Mesenchymal stem cell (in vitro differentiated cells and primary cell): Measurements from ENCODE around the gene PTPRU.

Experiments used
- DNase-seq: peaks from one replicate; pipeline ENCODE4 v3.0.0-alpha.2; 2013
- H2AFZ ChIP-seq: one replicate; pipeline ENCODE4 v1.6.1; 2013; ENCODE audit warnings: low read depth, mild to moderate bottlenecking, control low read depth, inconsistent platforms, low read length, moderate library complexity
- H2AK5ac ChIP-seq: 2 replicates; pipeline ENCODE4 v1.6.1; 2013; ENCODE audit warnings: low read length, moderate library complexity, mild to moderate bottlenecking, inconsistent platforms; ENCODE audit not compliant: severe bottlenecking
- H2BK120ac ChIP-seq: one replicate; pipeline ENCODE4 v1.6.1; 2013; ENCODE audit warnings: low read depth, mild to moderate bottlenecking, inconsistent platforms, low read length, moderate library complexity
- H2BK12ac ChIP-seq, 2 experiments: one replicate each; pipeline ENCODE4 v1.6.1; 2013; ENCODE audit warnings: inconsistent platforms in 2 of 2, low read length in 2 of 2, mild to moderate bottlenecking in 2 of 2, moderate library complexity in 2 of 2, control low read depth in 1 of 2
- H2BK15ac ChIP-seq: one replicate; pipeline ENCODE4 v1.6.1; 2013; ENCODE audit warnings: mild to moderate bottlenecking, low read depth, inconsistent platforms; ENCODE audit not compliant: poor library complexity, severe bottlenecking
- H2BK5ac ChIP-seq: 2 replicates; pipeline ENCODE4 v1.6.1; 2013; ENCODE audit warnings: low read depth, mild to moderate bottlenecking, low read length, control low read depth, inconsistent platforms; ENCODE audit not compliant: poor library complexity, severe bottlenecking
- H3K14ac ChIP-seq, 2 experiments: one replicate each; pipeline ENCODE4 v1.6.1; 2013; ENCODE audit warnings: inconsistent platforms in 2 of 2, low read length in 2 of 2, control low read depth in 1 of 2, mild to moderate bottlenecking in 1 of 2, moderate library complexity in 1 of 2
- H3K18ac ChIP-seq, 2 experiments: one replicate each; pipeline ENCODE4 v1.6.1; 2013; ENCODE audit warnings: inconsistent platforms in 2 of 2, low read length in 2 of 2, control low read depth in 1 of 2, low read depth in 1 of 2, mild to moderate bottlenecking in 1 of 2
- H3K23ac ChIP-seq, 2 experiments: one replicate each; pipeline ENCODE4 v1.6.1; 2013; ENCODE audit warnings: inconsistent platforms in 2 of 2, low read length in 2 of 2, mild to moderate bottlenecking in 2 of 2, moderate library complexity in 2 of 2, control low read depth in 1 of 2
- H3K27ac ChIP-seq: 2 replicates; pipeline ENCODE4 v1.5.1; 2013; ENCODE audit warnings: mild to moderate bottlenecking, moderate library complexity, low read length, control low read depth, inconsistent platforms; ENCODE audit not compliant: poor library complexity, severe bottlenecking
- H3K27me3 ChIP-seq, 2 experiments: 2 replicates each; pipeline versions ENCODE4 v1.6.1 to v1.7.0; 2013; ENCODE audit warnings: low read length in 2 of 2, mild to moderate bottlenecking in 2 of 2, moderate library complexity in 2 of 2, control low read depth in 1 of 2, inconsistent platforms in 1 of 2; ENCODE audit not compliant: control insufficient read depth in 1 of 2, insufficient read depth in 1 of 2
- H3K36me3 ChIP-seq, 2 experiments: 2 replicates each; pipeline versions ENCODE4 v1.6.1 to v1.7.0; 2013; ENCODE audit warnings: low read length in 2 of 2, control low read depth in 1 of 2, inconsistent platforms in 1 of 2, low read depth in 1 of 2, mild to moderate bottlenecking in 1 of 2; ENCODE audit not compliant: insufficient read depth in 2 of 2, control insufficient read depth in 1 of 2
- H3K4ac ChIP-seq, 2 experiments: one replicate each; pipeline ENCODE4 v1.6.1; 2013; ENCODE audit warnings: inconsistent platforms in 2 of 2, low read length in 2 of 2, mild to moderate bottlenecking in 2 of 2, moderate library complexity in 2 of 2, control low read depth in 1 of 2, low read depth in 1 of 2
- H3K4me1 ChIP-seq: 2 replicates; pipeline ENCODE4 v1.6.1; 2013; ENCODE audit warnings: low read depth, low read length, control low read depth; ENCODE audit not compliant: control insufficient read depth, insufficient read depth
- H3K4me2 ChIP-seq: 2 replicates; pipeline ENCODE4 v1.6.1; 2013; ENCODE audit warnings: low read length, mild to moderate bottlenecking, inconsistent platforms; ENCODE audit not compliant: poor library complexity, severe bottlenecking
- H3K4me3 ChIP-seq, 2 experiments: 2 replicates each; pipeline versions ENCODE4 v1.5.1 to v1.7.0; 2013; ENCODE audit warnings: low read length in 2 of 2, mild to moderate bottlenecking in 2 of 2, control low read depth in 1 of 2, low read depth in 1 of 2; ENCODE audit not compliant: insufficient read depth in 1 of 2
- H3K79me1 ChIP-seq: replicated peaks from 2 replicates; pipeline ENCODE4 v1.6.1; 2013; ENCODE audit warnings: mild to moderate bottlenecking, control low read depth, low read length, inconsistent platforms; ENCODE audit not compliant: poor library complexity, severe bottlenecking
- H3K9ac ChIP-seq: 2 replicates; pipeline ENCODE4 v1.7.0; 2013; ENCODE audit warnings: mild to moderate bottlenecking, low read length, moderate library complexity
- H3K9me3 ChIP-seq: 2 replicates; pipeline ENCODE4 v1.7.0; 2013; ENCODE audit warnings: mild to moderate bottlenecking, low read length; ENCODE audit not compliant: control insufficient read depth
- H4K8ac ChIP-seq: one replicate; pipeline ENCODE4 v1.6.1; 2013; ENCODE audit warnings: inconsistent platforms, mild to moderate bottlenecking, low read length, moderate library complexity
- H4K91ac ChIP-seq: one replicate; pipeline ENCODE4 v1.6.1; 2013; ENCODE audit warnings: mild to moderate bottlenecking, low read length, inconsistent platforms
- WGBS: methylation state at CpG from one replicate; pipeline ENCODE4 v1.1.7; 2013; ENCODE audit warnings: mixed read lengths; 5-methylcytosine and 5-hydroxymethylcytosine counted together

The PTPRU gene

GRCh38 chr1:29258976-29259801, 22.9 kb downstream of the PTPRU start:
- DNase-seq, result peak; percentile 29
- peak overlapping the region; percentile 78 for H4K91ac ChIP-seq
- H3K79me1 ChIP-seq, result peaks cover 3% of the 10 kb centered on the region
- H3K23ac ChIP-seq, result peak overlapping the region in 1 of 2 experiments; percentile 77
- 16% methylated on average over 32 of the region's 38 CpGs for WGBS
- H2BK15ac ChIP-seq, result peak overlapping the region; percentile 12
- H3K4me2 ChIP-seq, result peak overlapping the region; percentile 98
- H3K4ac ChIP-seq, result peak overlapping the region in 1 of 2 experiments; percentile 41
- no peaks in the 10 kb centered on the region for H3K9me3 ChIP-seq
- H2AK5ac ChIP-seq, result no peak overlapping the region
- H4K8ac ChIP-seq, result peak overlapping the region; percentile 63
- H2BK120ac ChIP-seq, result peak overlapping the region; percentile 54
- peaks cover 37% of the 10 kb centered on the region for H3K4me1 ChIP-seq
- peak overlapping the region; percentile 67 to 79 for H3K4me3 ChIP-seq
- peak overlapping the region; percentile 90 for H2AFZ ChIP-seq
- peak overlapping the region in 1 of 2 experiments; percentile 94 for H3K14ac ChIP-seq
- H3K36me3 ChIP-seq, result peaks cover 0 to 10% of the 10 kb centered on the region in 2 experiments
- H3K27me3 ChIP-seq, result no peaks in the 10 kb centered on the region
- peak overlapping the region; percentile 61 for H3K9ac ChIP-seq
- H2BK5ac ChIP-seq, result no peak overlapping the region
- H3K27ac ChIP-seq, result no peak overlapping the region
- H2BK12ac ChIP-seq, result peak overlapping the region in 1 of 2 experiments; percentile 29
- peak overlapping the region; percentile 67 to 87 for H3K18ac ChIP-seq

DNA sequence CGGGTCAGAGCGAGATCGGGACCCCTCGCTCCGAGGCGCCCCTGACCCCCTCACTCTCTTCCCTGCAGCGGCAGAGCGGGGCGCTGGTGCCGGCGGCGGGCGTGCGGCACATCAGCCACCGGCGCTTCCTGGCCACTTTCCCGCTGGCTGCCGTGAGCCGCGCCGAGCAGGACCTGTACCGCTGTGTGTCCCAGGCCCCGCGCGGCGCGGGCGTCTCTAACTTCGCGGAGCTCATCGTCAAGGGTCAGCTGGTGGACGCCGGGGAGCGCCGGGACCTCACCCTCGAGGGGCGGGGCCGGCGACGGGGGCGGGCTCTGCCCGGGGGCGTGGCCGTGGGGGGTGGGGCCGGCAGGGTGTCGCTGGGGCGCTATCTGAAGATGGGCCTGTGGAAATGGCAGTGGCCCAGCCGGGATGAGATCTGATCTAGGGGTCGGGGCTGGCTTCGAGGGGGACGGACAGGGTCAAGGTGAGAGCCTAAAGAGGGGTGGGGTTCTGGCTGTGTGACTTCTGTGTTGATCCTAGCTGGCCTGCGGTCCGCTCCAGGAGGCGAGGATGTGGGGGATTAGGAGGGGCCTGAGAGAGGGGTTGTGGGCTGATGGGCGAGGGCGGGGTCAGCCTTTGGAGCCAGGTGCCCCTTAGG, 23.6 kb downstream of the PTPRU start:
- Histone ChIP-seq H3K14ac (peak overlapping the region in 1 of 2 experiments; percentile 94), H3K4me2 (peak overlapping the region; percentile 98), H2BK15ac (peak overlapping the region; percentile 63), H3K79me1 (peaks cover 3% of the 10 kb centered on the region), H2AK5ac (no peak overlapping the region), H4K8ac (peak overlapping the region; percentile 79), H3K18ac (peak overlapping the region; percentile 67 to 87), H3K9me3 (no peaks in the 10 kb centered on the region), H3K27me3 (no peaks in the 10 kb centered on the region), H3K4me1 (peaks cover 37% of the 10 kb centered on the region), H4K91ac (peak overlapping the region; percentile 78), H3K4me3 (peak overlapping the region; percentile 67 to 79), H3K36me3 (peaks cover 0 to 10% of the 10 kb centered on the region in 2 experiments), H2BK12ac (no peak overlapping the region), H3K9ac (peak overlapping the region; percentile 61), H2BK120ac (peak overlapping the region; percentile 54), H3K27ac (no peak overlapping the region), H2BK5ac (no peak overlapping the region), H3K23ac (peak overlapping the region in 1 of 2 experiments; percentile 77), H2AFZ (peak overlapping the region; percentile 90), H3K4ac (peak overlapping the region in 1 of 2 experiments; percentile 41)
- peak; percentile 62 for DNase-seq
- WGBS, result 3% methylated on average over 48 of the region's 56 CpGs

DNA sequence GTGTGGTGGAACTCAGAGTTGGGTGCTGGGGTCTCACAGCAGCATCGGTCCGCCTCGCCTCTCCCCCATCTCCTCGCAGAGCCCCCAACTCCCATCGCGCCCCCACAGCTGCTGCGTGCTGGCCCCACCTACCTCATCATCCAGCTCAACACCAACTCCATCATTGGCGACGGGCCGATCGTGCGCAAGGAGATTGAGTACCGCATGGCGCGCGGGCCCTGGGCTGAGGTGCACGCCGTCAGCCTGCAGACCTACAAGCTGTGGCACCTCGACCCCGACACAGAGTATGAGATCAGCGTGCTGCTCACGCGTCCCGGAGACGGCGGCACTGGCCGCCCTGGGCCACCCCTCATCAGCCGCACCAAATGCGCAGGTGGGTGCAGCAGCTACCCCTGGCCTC, 24.2 kb downstream of the PTPRU start:
- H3K4me1 ChIP-seq, result peaks cover 37% of the 10 kb centered on the region
- no peak for DNase-seq
- H2BK15ac ChIP-seq, result no peak overlapping the region
- H3K4me3 ChIP-seq, result peak overlapping the region in 1 of 2 experiments; percentile 79
- peak overlapping the region in 1 of 2 experiments; percentile 69 for H3K14ac ChIP-seq
- no peak overlapping the region for H2BK120ac ChIP-seq
- H3K4me2 ChIP-seq, result no peak overlapping the region
- peak overlapping the region in 1 of 2 experiments; percentile 10 for H2BK12ac ChIP-seq
- H3K27ac ChIP-seq, result no peak overlapping the region
- no peak overlapping the region for H3K9ac ChIP-seq
- peaks cover 0 to 6% of the 10 kb centered on the region in 2 experiments for H3K36me3 ChIP-seq
- no peak overlapping the region for H3K18ac ChIP-seq
- no peaks in the 10 kb centered on the region for H3K9me3 ChIP-seq
- no peak overlapping the region for H2BK5ac ChIP-seq
- no peak overlapping the region for H2AK5ac ChIP-seq
- H3K23ac ChIP-seq, result no peak overlapping the region
- no peaks in the 10 kb centered on the region for H3K27me3 ChIP-seq
- H3K79me1 ChIP-seq, result peaks cover 2% of the 10 kb centered on the region
- H2AFZ ChIP-seq, result no peak overlapping the region
- H4K8ac ChIP-seq, result peak overlapping the region; percentile 79
- WGBS, result 56% methylated on average over 29 of the region's 29 CpGs
- no peak overlapping the region for H4K91ac ChIP-seq
- H3K4ac ChIP-seq, result no peak overlapping the region
